CD1c-positive myeloid dendritic cell (primary cell): ENCODE data around the gene ADAMTS15.

Experiments used
- DNase-seq: peaks from one replicate; pipeline ENCODE4 v3.0.0-alpha.2; 2016; ENCODE audit errors: extremely low spot score

Gene ADAMTS15

DNA sequence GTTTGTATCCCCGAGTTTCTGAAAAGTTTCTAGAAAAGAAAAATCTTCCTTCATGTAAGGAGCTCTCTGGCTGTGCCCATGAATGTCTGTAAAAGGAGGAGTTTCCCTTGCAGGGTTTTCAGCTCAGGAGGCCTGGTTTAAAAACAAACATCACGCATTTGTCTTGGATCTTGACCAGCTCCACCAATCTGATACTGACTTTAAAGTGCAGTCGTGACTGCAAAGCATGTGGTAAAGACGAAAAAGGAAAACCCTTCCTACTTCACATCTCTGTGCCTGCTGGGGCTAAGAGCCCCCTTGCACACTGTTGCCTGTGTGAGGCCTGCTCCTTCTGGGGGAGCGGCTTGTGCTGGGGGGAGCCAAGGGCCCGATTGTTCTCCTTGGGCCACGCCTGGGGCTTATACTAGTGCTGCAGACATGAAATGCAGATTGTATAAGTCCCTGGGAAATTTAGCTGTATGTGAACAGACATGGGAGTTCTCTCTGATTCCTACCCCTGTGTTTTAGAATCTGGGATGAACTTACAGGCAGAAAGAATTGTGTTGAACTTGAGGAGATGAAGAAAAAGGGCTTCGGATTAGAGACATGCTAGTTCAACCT, 62.1 kb downstream of the ADAMTS15 start:
- no peak for DNase-seq

- no peak for DNase-seq
These were observed 63.3 kb downstream of the ADAMTS15 start for GRCh38 chr11:130511765-130512164.

- DNase-seq, result no peak
These were observed 64.2 kb downstream of the ADAMTS15 start for GRCh38 chr11:130512662-130513061.

GRCh38 chr11:130513132-130513531, 64.7 kb downstream of the ADAMTS15 start:
- DNase-seq, result no peak

GRCh38 chr11:130514316-130514715, 65.9 kb downstream of the ADAMTS15 start:
- no peak for DNase-seq

- DNase-seq, result no peak
These were observed 66.4 kb downstream of the ADAMTS15 start for GRCh38 chr11:130514851-130515250.

GRCh38 chr11:130515829-130516553, 67.5 kb downstream of the ADAMTS15 start:
- no peak for DNase-seq

DNA sequence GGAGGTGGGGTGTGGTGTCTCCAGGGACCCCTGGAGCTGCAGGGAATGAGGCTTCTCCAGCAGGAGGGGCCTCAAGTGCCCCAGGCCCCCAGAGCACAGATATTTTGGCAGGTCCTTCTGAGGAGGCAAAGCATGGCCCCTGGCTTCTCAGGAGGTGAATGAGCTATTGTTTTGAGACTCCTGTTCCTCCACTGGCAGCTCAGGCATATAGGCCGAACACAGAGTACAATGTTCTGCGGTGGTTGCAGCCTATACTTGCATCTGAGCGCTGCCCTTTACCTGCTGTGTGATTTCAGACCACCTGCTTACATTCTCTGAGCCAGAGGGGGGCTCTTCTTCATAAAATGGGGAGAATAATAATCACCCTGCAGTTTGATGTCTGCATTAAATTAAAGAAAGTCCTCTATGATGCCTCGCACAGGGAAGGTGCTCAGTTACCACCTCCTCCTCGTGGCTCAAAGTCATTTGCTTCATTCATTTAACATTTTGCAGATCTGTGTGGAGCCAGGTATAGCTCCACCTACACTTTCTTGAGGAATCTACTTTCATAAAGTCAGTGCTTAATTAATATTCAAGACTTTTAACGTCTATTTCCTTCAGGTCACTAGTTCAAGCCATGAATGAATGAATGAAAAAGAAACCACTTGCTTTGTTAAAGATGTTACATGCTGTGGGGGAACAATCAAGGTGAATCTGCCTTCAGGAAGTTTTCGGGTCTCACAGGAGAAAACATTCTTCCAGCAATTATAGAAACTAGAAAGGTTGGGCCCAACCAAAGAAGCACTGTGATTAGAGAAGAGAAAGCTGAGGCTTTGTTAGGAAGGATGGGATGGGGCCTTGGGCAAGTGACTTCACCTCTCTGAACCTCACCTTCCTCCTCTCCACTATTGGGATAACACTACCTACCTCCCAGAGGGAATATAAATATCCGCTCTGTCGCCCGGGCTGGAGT, 68.4 kb downstream of the ADAMTS15 start:
- no peak for DNase-seq

DNA sequence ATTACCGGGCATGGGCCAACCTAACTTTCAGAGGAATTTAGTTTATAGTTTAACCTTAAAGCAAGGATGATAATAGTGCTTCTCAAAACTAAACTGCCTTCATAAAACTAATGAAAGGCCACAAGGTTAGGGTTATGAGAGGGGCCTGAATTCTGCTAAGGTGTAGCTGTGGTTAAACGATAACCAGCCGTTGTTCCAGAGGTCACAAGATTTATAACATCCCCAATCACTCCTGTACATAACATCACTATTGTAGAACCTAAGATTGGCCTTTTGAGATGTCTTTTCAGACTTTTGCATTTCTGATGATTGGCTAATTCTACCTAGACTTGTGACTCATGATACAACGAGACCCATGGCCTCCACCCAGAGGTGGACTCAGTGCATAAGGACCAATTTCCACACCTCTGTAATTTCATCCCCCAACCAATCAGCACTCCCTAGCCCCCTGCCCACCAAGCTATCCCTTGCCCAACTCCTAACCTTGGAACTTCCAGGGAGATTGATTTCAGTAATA, 69.8 kb downstream of the ADAMTS15 start:
- DNase-seq, result no peak

GRCh38 chr11:130519128-130519932, 70.9 kb downstream of the ADAMTS15 start:
- DNase-seq, result no peak

DNA sequence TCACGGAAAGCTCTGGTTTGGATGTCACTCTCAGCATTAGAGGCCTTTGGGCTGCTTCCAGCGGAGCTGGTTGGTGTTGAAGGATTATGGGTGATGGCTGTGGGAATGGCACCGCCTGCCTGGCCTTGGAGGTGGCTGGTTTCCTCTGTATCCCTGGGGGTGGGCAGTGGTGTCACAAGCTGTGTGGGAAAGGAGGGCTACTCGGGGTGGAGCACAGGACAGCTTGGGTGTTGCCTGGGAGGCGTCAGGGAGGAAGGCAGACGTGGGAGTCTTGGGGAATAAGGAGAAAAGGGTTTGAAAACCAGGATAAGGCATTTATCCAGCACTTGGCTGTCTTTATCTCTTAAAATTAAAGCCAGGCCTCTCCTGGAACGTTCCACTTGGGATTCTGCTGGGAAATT, 71.8 kb downstream of the ADAMTS15 start:
- DNase-seq, result no peak

GRCh38 chr11:130522284-130522961, 74.0 kb downstream of the ADAMTS15 start:
- DNase-seq, result no peak

DNA sequence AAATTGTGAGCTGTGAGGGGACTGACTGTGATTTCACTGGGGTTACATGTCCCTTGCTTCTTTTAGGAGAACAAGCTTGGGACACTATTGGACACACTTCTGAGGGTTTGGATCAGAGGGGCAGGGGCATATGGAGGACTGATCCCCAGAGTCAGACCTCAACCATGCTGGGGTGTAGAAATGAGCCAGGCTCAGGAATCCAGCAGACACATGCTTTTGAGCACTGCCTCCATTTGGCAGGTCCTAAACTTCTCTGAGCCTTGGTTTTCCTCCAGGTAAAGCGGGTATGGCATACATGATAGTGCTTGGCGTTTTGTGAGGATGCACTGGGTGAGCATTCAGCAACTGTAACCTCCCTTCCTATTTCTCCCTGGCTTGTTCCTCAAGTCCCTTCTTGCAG, 74.7 kb downstream of the ADAMTS15 start:
- DNase-seq, result no peak

GRCh38 chr11:130523609-130524008, 75.2 kb downstream of the ADAMTS15 start:
- DNase-seq, result no peak

- no peak for DNase-seq
These were observed 75.8 kb downstream of the ADAMTS15 start for GRCh38 chr11:130524132-130524790.

DNA sequence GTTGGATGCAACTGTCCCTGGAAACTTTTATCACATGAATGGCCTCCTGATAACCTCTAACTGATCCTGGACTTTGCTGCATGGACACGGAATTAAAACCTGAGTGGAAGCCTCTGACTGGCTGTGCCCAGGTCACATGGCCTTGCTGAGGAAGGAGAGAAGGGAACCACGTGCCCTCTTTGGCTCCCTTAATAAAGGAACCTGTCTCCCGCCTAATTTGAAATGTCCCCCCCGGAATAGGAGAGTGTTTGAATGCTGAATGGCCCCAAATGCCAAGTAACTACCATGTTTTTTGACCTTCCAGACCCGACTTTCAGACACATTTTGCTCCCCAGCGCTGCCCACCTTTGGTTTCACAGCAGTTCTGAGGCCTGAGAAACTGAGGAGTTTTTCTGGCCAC, 76.9 kb downstream of the ADAMTS15 start:
- DNase-seq, result no peak
